Suprapubic skin (tissue), 4 donors: ENCODE data around the gene FARS2.

ENCODE experiments used
- EP300 ChIP-seq: sonication (generic); formaldehyde crosslinking; IDR thresholded peaks from one replicate; pipeline ENCODE4 v1.6.1; 2017; ENCODE audit warnings: antibody characterized with exemption
- POLR2A ChIP-seq, 2 donors: fragments of 450-650 bp; IDR thresholded peaks; one replicate each; pipeline ENCODE4 v1.6.1; 2017; ENCODE audit warnings: antibody characterized with exemption in 2 of 2, mild to moderate bottlenecking in 2 of 2, moderate library complexity in 2 of 2
- POLR2AphosphoS5 ChIP-seq, 3 donors: sonication (generic); formaldehyde crosslinking; IDR thresholded peaks; one replicate each; pipeline ENCODE4 v1.6.1; 2017; ENCODE audit warnings: antibody characterized with exemption in 3 of 3
- TF ChIP-seq, protein P1 (sequence below), 2 donors: fragments of 200-600 bp in 1 of 2; fragments of 450-650 bp in 1 of 2; sonication (generic) in 1 of 2; IDR thresholded peaks; one replicate each; pipeline ENCODE4 v1.5.1; 2016 to 2019; ENCODE audit warnings: antibody characterized with exemption in 2 of 2, mild to moderate bottlenecking in 1 of 2, moderate library complexity in 1 of 2

DNA sequence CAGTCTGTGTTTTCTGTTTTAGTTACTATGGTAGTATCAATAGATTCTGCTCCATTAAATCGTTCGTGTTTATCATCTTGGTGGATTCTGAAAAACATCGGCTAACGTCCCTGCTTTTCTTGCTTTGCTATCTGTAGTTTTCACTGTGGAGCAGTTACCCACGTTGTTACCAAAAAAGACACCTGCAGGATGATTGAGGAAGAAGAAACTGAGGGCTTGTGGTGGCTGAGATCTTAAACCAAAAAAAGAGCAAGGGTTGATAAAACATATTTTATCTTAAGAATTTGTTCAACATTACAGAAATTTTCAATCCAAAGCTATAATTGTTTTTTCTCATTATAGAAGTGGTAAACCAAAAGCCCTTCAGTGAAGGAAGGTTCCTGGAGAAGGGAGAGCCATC is 166.3 kb downstream of the FARS2 start:
- TF ChIP-seq EP300 (no peak), POLR2AphosphoS5 (IDR thresholded peaks at IDR 0.05) (no peak), POLR2A (IDR thresholded peaks at IDR 0.05) (no peak)
- TF ChIP-seq, protein P1, sequence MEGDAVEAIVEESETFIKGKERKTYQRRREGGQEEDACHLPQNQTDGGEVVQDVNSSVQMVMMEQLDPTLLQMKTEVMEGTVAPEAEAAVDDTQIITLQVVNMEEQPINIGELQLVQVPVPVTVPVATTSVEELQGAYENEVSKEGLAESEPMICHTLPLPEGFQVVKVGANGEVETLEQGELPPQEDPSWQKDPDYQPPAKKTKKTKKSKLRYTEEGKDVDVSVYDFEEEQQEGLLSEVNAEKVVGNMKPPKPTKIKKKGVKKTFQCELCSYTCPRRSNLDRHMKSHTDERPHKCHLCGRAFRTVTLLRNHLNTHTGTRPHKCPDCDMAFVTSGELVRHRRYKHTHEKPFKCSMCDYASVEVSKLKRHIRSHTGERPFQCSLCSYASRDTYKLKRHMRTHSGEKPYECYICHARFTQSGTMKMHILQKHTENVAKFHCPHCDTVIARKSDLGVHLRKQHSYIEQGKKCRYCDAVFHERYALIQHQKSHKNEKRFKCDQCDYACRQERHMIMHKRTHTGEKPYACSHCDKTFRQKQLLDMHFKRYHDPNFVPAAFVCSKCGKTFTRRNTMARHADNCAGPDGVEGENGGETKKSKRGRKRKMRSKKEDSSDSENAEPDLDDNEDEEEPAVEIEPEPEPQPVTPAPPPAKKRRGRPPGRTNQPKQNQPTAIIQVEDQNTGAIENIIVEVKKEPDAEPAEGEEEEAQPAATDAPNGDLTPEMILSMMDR (IDR thresholded peaks at IDR 0.05) = no peak
